Activated naive CD4-positive, alpha-beta T cell (primary cell): ENCODE measurements around the gene RHOU.

Experiments used
- DNase-seq, 4 experiments: peaks; one replicate each; lab custom pipeline; 2025; lab: John Stamatoyannopoulos, UW

Gene RHOU

DNA sequence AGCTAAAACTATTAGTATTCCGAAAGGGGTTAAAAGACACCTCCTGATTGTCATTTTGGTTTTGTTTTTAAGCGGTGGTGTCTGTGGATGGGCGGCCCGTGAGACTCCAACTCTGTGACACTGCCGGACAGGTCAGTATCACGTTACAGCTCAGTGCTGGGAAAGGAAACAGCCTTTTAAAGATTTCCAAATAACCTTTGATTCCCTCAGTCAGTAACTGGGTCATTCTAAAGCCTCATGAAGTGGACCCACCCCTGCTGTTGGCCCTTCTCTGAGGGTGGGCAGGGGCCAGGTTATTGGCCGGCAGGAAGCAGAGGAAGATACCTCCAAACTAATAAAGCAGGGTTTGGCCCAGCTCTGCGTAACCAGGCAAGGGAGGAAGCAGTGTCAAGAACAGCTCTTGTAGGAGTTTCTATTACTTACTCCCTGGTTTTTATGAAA, 2.3 kb downstream of the RHOU start:
- no peak for DNase-seq

DNA sequence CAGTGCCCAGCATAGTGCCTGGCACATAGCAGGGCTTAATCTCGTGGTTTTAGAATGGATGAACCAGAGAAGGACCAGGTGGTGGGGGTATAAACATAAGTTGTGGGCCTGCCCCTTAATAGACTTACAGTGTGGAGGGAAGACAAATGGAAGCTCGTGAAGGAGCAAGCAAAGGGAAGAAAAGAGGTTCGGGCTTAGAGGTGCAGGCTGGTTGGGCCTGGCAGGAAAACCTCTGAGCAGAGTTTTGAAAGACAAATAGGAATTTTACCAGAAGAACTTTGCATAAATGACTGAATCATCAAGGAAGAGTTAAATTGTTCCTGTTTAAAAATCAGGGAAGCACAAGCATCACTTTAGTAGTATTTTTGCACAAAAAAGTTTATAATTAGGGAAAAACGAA, 4.5 kb downstream of the RHOU start:
- DNase-seq, result no peak

DNA sequence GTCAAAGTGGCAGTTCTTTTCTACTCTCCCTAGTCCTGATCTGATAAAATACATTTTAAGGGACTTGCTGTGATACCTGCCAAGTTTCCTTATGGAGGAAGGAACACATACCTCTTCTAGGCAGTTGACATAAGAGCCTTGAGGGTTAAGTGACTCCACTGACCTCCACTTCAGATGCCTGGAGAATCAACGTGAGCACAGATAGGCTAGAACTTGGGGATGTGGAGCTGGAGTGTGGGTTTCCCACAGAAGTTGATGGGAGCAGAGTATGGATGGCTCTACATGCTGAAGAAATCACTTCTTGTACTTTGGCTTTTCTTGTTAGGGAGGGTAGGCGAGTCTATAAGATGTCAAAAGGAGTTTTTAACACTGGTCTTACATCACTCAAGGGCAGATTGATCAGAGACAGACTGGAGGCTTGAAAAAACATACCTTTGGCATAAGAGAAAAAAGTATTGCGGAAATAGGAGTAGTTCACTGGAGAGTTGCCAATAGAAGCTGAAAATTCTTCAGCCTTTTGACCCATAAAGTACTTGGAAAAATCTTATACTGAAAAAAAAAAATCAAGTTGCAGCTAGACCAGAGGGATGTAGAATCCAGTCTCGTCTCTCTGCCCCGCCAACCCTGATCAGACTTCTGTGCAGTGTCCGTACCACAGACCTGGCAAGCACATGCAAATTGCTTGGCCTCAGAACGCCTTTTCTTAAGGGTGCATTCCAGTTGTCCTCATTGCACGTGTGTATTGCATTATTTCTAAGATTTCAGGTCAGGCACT, 5.5 kb downstream of the RHOU start:
- DNase-seq, result no peak

DNA sequence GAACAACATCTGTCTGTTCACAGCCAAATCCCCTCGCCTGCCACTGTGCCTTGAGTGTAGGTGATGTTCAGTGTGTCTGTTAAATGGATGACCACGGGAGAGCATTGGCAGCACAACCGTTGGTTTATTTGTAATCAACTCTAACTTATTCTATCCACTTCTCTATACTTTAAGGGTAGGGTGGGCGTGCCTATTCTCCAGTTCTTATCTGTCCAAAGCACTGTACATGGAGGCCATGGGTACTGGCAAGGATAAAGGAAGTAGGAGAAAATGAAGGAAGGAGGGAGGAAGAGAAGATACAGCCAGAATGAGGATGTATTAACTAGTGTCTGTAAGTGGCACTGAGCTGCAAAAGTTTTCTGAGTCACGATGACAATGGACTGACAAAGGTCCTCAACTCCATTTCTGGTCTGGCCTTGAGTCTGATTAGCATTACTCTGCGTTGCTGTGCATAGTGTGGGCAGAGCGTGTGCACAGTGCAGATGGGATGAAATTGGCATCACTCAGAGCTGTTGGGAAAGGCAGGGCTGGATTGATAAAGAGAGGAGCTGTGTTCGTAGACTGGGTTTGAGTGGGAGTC, 7.1 kb downstream of the RHOU start:
- no peak for DNase-seq

DNA sequence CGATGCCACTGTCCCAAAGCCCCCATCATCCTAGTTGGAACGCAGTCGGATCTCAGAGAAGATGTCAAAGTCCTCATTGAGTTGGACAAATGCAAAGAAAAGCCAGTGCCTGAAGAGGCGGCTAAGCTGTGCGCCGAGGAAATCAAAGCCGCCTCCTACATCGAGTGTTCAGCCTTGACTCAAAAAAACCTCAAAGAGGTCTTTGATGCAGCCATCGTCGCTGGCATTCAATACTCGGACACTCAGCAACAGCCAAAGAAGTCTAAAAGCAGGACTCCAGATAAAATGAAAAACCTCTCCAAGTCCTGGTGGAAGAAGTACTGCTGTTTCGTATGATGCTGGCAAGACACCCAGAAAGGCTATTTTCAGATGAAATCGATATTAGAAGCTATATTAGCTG, 8.1 kb downstream of the RHOU start:
- DNase-seq, result no peak

DNA sequence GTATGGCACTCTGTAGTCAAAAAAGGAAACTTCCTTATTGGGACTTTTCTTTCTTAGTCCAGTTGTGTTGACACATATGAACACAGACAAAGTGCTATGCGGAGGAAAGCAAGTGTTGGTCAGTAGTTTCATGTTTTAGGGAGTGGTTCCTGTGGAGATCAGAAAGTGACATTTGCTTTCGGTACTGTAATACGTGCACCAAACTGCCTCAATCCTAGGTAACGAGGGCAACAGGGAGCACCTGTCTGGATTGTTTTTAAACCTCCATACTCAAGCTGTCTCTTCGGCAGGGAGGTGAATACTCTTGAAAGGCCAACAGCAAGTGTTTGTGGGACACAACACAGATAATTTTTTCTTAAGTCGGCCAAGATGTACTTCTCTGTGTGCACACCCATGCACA, 9.1 kb downstream of the RHOU start:
- DNase-seq, result no peak

DNA sequence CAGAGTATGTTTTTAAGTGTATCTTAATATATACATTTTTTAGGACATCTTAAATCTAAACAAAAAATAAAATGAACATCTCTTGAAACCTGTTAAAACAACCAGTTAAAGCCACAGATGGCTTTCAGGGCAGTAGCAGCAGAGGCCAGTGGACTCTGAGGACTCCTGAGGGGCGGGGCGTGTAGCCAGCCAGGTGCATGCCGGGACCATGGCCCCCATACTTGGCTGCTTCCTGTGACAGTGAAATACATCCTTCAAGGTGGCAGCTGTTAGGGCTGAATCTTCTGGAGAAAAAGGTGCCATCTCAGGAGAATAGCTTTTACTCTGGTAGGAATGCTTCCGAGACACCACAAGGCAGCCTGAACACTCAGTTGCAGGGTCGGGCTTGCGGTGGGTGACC, 9.6 kb downstream of the RHOU start:
- DNase-seq, result no peak

DNA sequence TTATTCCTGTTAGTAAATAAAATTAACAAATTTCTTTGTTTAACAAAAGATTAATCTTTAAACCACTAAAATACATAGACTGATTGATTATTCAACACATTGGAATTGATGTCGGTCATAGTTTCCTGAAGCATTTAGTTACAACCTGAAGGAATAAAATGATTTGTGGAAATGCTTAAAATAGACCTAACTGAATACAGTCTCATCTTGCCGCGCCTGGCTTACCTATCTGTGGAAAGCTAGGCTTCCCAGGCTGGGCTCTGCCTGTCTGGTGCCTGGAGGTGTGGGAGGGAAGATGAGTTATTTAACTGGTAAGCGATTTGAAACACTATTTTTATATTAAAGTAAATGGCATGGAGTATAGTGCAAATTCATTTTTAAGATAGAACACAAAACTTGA, 10.2 kb downstream of the RHOU start:
- DNase-seq, result no peak

DNA sequence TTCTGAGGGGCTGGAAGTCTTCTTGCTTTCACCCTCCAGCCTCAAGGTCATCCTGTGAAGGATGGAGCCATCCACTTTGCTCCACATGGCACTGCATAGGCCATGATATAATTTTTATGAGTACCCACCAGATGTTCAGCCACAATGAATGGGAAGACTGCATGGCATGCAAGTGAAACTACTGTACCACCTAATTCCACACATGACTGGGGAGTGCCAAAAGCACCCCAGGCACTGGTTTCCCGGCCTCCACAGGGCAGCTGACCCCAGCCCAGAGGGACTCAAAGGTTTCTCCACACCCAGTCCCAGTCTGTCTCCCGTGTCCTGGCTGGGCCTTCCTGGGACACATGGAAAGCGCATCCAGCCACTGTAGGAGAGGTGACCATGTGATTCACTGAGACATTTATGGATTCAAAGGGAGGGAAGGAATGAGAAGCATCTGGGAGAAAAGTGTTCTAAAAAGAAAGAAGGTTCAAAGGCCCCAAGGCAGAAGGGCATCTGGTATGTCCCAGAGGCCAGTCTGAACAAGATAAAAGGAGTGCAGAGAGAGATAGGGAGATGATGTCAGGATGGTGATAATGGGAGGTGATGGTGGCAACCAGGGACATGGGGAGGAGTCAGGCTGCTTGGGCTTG, 12.1 kb downstream of the RHOU start:
- no peak for DNase-seq

DNA sequence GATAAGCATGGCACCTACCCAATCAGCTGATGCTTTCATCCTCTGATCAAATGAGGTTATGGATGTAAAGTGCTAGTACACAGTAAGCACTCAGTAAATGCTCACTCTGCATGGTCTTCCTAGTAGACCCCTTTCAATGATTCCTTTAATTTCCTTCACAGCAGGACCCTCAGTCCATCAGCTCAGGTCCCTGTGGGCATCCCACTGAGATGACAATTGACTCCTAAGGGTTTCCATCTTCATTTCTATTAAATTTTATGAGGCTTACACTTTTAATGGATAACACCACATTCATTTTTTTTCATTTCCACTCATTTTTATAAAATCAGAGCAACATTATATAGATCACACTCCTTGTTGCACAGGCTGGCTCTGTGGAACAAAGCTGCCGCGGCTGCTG, 12.8 kb downstream of the RHOU start:
- DNase-seq, result no peak

DNA sequence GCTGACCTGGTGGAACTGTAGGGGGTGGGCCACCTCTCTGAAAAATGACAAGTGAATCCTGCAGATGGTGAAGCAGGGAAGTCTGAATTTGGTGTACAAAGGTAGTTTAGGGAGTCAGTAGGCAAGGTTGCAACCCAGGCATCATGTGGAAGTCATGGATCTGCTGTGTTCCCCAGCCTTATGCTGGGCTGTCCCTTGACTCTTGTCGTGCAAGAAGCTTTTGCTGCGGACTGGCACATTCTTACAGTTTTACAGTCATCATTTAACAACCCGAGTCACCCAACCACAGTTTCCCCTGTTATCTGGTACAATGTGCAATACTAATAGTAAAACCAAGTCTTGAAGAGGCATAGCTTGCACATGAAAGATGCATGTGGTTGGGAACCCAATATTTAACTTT, 13.2 kb downstream of the RHOU start:
- no peak for DNase-seq

DNA sequence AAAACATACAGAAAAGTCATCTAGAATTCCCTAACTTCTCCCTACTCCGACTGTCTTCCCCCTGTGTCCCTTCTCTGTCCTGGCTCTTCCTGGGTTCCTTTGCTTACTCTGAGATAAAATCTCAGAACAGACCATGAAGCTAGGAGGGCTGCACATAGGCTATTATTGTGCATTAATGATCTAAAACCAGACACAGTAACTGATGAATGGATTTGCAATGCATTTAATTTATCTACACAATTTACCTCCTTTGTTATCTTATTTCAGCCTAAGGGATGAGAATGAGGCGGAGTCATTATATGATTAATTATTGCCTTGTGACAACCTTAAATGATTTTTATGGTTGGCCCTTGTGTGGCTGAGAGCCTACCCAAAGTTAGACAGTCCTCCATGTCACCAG, 14.5 kb downstream of the RHOU start:
- DNase-seq, result no peak

DNA sequence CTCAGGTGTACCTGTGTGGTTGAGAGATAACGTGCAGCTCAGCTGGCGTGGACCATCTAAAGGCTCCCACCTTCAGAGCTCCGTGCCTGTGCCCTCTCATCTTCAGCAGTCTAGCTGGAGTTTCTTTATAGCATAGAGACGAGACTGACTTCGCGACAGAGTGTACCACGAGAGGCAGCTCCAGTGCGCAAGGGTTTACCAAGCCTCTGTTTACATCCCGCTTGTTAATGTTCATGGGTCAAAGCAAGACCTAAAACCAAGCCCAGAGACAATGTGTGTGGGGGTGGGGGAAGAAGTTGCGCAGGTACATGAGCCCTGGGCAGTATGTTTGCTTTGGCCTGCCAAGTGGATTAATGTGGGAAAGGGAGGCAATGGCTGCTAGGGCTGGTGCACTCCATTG, 15.6 kb downstream of the RHOU start:
- no peak for DNase-seq

DNA sequence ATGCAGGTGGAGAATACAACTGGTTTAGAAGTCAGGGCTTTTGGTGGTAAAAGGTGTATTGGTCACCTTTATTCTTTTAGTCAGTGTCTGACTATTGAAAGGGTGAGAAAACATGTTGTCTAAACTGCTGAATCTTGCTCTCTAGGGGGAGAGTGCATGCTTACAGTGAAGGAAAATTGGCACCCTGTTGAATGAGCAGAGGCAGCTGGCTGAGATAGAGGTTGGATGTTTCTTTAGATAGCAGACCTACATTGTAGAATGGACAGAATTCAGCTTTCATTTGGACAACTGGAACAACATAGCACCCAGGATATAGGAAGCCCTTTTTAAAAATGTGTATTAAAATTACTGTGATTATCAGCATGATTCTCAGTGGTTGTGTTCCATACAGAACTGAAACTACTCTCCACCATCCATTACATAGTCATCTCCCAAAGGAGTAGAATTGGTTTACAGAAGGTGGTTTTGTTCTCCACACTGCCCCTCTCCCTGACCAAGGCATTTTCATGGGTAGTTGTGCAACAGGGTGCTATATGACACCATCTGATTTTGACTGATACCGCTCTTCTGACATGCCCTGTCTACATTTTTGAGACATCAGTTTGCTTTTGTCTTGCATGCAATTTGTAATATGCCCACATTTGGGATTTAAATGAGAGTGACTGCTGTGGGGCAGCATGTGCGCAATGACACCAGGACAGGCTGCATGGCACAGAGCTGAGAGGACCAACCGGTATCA, 16.2 kb downstream of the RHOU start:
- DNase-seq, result no peak

DNA sequence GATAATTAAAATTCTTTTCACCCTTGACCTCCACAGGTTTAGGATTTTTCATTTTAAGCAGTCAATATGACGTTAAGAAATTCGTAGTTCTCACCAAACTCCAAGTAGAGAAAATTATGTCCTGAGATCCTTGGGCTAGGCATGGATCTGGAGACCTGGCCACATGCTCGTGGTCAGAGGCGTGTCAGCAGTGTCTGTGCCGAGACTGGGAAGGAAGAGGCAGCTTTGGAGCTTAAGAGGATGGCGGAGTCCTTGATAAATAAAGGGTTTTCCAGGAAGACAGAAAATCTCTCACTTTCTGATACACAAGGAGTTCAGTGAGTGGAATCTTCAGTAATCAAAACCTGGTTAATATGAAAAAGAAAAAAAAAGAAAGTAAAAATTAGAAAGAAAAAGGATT, 17.0 kb downstream of the RHOU start:
- DNase-seq, result no peak

DNA sequence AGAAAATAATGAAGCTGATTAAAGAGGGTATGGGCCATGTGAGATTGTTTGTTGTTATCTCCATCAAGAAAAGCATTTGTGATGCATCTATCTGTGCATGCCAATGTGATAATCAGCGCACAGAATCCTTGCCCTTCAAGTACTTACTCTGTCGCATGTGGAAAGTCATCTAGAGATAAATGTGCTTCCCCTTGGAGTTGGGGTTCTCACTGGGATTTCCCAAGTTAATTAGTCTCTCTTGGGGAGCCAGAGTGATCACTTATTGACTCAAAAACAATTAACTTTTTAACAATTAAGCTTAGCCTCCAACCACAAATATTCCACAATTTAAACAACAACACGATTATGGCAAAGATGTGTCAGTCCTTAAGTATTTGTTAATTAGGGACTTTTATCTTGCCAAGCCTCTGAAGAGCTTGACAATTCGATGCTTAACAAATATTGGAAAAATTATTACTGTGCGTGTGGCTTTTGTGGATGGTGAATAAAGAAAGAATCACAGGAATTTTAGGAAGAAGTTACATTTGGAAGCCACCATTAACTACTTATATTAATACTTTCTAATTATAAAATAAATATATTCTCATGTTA, 17.5 kb downstream of the RHOU start:
- DNase-seq, result no peak

DNA sequence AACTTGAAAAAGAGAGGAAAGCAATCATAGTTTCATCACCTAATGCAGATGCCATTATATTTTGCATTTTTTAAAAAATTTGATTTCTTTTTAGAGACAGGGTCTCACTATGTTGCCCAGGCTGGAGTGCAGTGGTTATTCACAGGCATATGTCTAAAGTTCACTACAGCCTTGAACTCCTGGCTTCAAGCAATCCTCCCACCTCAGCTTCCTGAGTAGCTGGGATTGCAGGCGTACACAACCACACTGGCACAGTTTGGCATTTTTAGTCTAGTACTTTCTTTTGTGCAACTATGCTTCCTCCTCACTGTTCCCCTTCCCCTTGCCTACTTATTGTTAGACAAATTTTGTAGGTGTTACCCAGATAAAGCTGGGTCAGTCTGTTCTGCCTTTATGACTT, 18.0 kb downstream of the RHOU start:
- DNase-seq, result no peak

DNA sequence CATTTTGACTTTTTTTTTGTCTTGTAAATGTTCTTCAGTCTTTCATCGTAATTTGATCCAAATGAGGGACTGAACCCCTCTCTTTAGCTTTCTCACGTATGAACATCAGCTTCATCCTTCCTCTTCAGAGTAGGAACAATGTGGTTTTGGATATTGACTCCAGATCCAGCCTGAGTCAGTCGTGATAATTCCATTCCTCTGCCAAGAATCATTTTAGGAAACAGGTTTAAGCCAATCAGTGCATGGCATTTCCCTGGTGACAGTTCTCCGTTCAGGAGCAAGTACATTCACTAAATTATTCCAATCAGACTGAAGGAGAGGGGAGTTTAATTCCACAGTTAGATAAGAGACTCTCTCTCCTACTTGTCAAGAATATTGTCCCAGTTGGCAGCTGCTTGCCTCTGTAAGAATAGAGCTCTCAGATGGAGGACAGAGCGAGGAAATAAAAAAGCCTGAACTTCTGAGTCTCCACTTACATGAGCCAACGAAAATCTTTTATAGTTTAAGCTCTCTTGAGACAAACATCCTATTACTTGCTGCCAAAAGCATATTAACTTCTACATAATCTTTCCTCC, 18.6 kb downstream of the RHOU start:
- DNase-seq, result no peak

DNA sequence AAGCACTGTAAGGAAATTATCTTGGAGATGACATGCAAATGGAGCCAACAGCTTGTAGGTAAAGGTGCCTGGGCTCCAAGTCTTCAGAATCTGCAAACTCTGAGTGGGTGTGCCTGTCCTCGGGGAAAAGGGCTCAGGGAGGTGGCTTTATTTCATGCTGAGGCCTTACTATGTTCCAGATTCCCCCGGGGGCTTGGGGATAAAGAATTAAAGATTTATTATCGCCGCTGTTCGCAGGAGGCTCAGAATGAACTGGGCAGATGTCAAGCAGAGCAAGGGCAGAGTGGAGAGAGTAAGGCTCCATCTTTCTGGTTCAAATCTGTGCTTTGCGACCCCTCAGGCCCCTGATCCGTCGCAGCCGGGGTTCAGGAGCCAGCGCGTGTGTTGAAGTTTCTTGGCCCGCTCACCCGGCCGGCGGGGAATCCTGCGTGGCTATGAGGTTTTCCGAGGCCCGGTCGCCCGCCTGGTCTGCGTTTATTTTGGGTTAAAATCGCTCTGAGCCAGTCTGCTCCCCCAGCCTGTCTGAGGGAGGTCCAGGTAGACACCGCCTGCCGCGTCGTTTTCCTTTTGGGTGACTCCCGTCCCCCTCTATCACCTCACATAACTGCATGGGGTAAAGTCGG, 19.5 kb downstream of the RHOU start:
- DNase-seq, result no peak

DNA sequence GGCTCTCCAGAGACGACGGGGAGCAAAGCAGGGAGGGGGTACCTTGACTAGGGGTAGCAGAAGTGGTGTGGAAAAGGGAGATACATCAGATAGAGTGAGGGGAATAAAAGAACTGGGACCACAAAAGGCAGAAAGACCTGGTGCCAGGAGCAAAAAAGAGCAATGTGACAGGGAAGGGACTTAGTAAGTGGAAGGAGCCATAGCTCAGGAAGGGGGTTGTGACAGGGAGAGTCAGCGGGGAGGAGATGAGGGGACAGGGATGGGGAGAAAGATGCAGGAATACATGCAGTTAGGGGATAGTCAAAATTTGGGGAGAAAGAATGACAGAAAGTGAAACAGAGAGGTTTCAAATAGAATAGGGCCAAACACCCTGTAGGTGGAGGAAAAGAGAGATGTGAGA, 20.5 kb downstream of the RHOU start:
- DNase-seq, result no peak

DNA sequence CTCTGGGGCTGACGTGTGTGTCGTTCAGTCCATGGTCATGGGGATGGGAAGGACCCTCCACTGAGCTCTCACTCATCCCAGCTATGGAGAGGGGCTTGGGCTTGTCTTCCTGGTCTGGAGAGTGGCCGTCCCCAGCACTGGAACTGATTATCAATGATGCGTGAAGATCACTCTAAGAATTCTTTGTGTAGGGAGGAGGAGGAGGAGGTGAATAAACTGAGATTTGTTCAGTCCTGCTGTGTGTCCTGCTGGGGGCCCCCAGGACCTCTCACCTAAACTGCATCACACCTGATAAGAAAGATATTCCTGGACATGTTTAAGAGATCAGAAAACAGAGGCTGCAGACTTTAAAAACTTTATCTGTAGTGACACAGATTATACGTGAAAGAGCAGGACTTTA, 21.2 kb downstream of the RHOU start:
- DNase-seq, result no peak

DNA sequence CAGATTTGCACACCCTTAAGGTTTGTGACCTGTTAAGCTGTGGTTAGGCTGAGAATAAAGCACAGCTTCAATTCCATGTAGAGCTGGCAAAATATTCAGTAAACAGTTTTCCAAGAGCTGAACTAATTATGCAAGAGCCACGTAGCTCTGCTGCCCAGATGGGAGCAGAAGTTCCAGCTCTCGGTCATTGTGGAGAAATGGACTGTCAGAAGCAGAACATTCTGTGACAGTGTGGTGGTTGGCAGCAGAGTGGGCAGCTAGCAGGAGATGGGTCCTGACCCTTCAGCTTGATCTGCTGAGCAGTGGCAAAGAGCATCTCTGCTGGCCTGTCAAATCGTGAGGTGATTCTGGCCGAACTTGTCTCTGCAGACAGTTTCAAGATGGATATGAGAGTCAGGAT, 23.2 kb downstream of the RHOU start:
- DNase-seq, result no peak
